SK-N-SH (cell line): ENCODE data around the gene MAP3K6.
"Not testable (repeated sequence)": the region's sequence is repeated elsewhere in the genome, so short reads cannot be mapped to it uniquely, and the experiment has no call there.

Experiments
- EZH2phosphoT487 ChIP-seq: fragments of 200-600 bp; sonication (generic); IDR thresholded peaks from 2 replicates; pipeline ENCODE4 v1.6.1; 2017; ENCODE audit warnings: low read depth, mixed run types, mild to moderate bottlenecking, antibody characterized with exemption, moderate library complexity, borderline replicate concordance
- TAF1 ChIP-seq: IDR thresholded peaks from 2 replicates; pipeline ENCODE4 v1.6.1; 2012; ENCODE audit warnings: low read depth, mild to moderate bottlenecking, low read length, moderate library complexity, borderline replicate concordance
- TF ChIP-seq, protein P1 (sequence below): fragments of 200-600 bp; sonication (generic); IDR thresholded peaks from 2 replicates; pipeline ENCODE4 v1.6.1; 2017; ENCODE audit warnings: antibody characterized with exemption, mild to moderate bottlenecking, moderate library complexity
- TF ChIP-seq, protein P2 (sequence below): fragments of 150-350 bp; IDR thresholded peaks from 2 replicates; pipeline ENCODE4 v1.6.1; 2017; ENCODE audit warnings: antibody characterized with exemption, low read length, low read depth, borderline replicate concordance

DNA sequence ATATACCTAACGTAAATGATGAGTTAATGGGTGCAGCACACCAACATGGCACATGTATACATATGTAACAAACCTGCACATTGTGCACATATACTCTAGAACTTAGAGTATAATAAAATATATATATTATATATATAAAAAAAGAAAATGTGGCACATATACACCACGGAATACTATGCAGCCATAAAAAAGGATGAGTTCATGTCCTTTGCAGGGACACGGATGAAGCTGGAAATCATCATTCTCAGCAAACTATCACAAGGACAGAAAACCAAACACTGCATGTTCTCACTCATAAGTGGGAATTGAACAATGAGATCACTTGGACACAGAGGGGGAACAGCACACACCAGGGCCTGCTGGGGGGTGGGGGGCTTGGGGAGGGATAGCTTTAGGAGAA is 18.0 kb upstream of the MAP3K6 start:
- TF ChIP-seq, protein P1, sequence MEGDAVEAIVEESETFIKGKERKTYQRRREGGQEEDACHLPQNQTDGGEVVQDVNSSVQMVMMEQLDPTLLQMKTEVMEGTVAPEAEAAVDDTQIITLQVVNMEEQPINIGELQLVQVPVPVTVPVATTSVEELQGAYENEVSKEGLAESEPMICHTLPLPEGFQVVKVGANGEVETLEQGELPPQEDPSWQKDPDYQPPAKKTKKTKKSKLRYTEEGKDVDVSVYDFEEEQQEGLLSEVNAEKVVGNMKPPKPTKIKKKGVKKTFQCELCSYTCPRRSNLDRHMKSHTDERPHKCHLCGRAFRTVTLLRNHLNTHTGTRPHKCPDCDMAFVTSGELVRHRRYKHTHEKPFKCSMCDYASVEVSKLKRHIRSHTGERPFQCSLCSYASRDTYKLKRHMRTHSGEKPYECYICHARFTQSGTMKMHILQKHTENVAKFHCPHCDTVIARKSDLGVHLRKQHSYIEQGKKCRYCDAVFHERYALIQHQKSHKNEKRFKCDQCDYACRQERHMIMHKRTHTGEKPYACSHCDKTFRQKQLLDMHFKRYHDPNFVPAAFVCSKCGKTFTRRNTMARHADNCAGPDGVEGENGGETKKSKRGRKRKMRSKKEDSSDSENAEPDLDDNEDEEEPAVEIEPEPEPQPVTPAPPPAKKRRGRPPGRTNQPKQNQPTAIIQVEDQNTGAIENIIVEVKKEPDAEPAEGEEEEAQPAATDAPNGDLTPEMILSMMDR, result not testable (repeated sequence)
- TF ChIP-seq, protein P2, sequence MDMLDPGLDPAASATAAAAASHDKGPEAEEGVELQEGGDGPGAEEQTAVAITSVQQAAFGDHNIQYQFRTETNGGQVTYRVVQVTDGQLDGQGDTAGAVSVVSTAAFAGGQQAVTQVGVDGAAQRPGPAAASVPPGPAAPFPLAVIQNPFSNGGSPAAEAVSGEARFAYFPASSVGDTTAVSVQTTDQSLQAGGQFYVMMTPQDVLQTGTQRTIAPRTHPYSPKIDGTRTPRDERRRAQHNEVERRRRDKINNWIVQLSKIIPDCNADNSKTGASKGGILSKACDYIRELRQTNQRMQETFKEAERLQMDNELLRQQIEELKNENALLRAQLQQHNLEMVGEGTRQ, result not testable (repeated sequence)
- TF ChIP-seq EZH2phosphoT487, TAF1: not testable (repeated sequence)
